Hepatocyte (in vitro differentiated cells): Measurements from ENCODE around the gene DCXR. TPM values are rescaled to one million over a fixed set of nuclear protein-coding genes. Genes with fewer than 3 reads are reported as not detected.

ENCODE experiments used
- DNase-seq: peaks from one replicate; pipeline ENCODE4 v3.0.0-alpha.2; 2016; ENCODE audit warnings: low spot score
- H2AFZ ChIP-seq: fragments of 200-600 bp; sonication (generic); 2 replicates; pipeline ENCODE4 v1.6.0; 2016; ENCODE audit warnings: antibody characterized with exemption, mild to moderate bottlenecking
- H3K27ac ChIP-seq: fragments of 200-600 bp; sonication (generic); 2 replicates; pipeline ENCODE4 v1.5.1; 2016; ENCODE audit warnings: mild to moderate bottlenecking
- H3K27me3 ChIP-seq: fragments of 200-600 bp; sonication (generic); 2 replicates; pipeline ENCODE4 v1.6.1; 2016
- H3K36me3 ChIP-seq: fragments of 200-600 bp; sonication (generic); replicated peaks from 2 replicates; pipeline ENCODE4 v1.5.1; 2016; ENCODE audit warnings: low read depth; ENCODE audit not compliant: insufficient read depth
- H3K4me1 ChIP-seq: fragments of 200-600 bp; sonication (generic); 2 replicates; pipeline ENCODE4 v1.5.1; 2016; ENCODE audit warnings: mild to moderate bottlenecking, moderate library complexity; ENCODE audit not compliant: insufficient read depth
- H3K4me2 ChIP-seq: fragments of 200-600 bp; sonication (generic); 2 replicates; pipeline ENCODE4 v1.6.0; 2016
- H3K4me3 ChIP-seq: fragments of 200-600 bp; sonication (generic); 2 replicates; pipeline ENCODE4 v1.5.1; 2016; ENCODE audit warnings: mild to moderate bottlenecking
- H3K79me2 ChIP-seq: fragments of 200-600 bp; sonication (generic); 2 replicates; pipeline ENCODE4 v1.6.0; 2017; ENCODE audit warnings: mild to moderate bottlenecking
- H3K9me2 ChIP-seq: fragments of 200-600 bp; sonication (generic); replicated peaks from 2 replicates; pipeline ENCODE4 v1.6.0; 2017; ENCODE audit warnings: mild to moderate bottlenecking; ENCODE audit not compliant: insufficient read depth
- H3K9me3 ChIP-seq: fragments of 200-600 bp; sonication (generic); 2 replicates; pipeline ENCODE4 v1.5.1; 2016; ENCODE audit warnings: low read depth, mild to moderate bottlenecking
- H4K20me1 ChIP-seq: fragments of 200-600 bp; sonication (generic); 2 replicates; pipeline ENCODE4 v1.6.0; 2016; ENCODE audit warnings: mild to moderate bottlenecking; ENCODE audit not compliant: insufficient read depth, poor library complexity, severe bottlenecking
- CTCF ChIP-seq: fragments of 200-600 bp; sonication (generic); IDR thresholded peaks from 2 replicates; pipeline ENCODE4 v1.5.1; 2016; ENCODE audit warnings: antibody characterized with exemption, mild to moderate bottlenecking; ENCODE audit not compliant: poor library complexity
- EZH2 ChIP-seq: fragments of 200-600 bp; sonication (generic); IDR thresholded peaks from 2 replicates; pipeline ENCODE4 v1.6.1; 2016; ENCODE audit warnings: antibody characterized with exemption, mild to moderate bottlenecking, borderline replicate concordance
- EZH2phosphoT487 ChIP-seq: fragments of 200-600 bp; sonication (generic); IDR thresholded peaks from one replicate; pipeline ENCODE4 v1.6.1; 2018; ENCODE audit warnings: antibody characterized with exemption, mild to moderate bottlenecking, low read depth, moderate library complexity; ENCODE audit not compliant: unreplicated experiment, severe bottlenecking
- WGBS: methylation state at CpG from one replicate; pipeline ENCODE4 v1.1.6; 2016; ENCODE audit warnings: low lambda C conversion rate; ENCODE audit errors: missing lambda C conversion rate; 5-methylcytosine and 5-hydroxymethylcytosine counted together
- polyA plus RNA-seq: library from polyadenylated mRNA; unstranded; fragments of >200 nt; fragmentation: Nextera tagmentation; extraction: Ambion mirVana; gene quantifications from 2 replicates; pipeline ENCODE4 v1.2.1, GENCODE V29; 2016
- total RNA-seq: library from RNA; depleted of rRNA; stranded (reverse); fragments of >200 nt; gene quantifications from 2 replicates; pipeline ENCODE4 v1.2.3, GENCODE V29; 2014

Gene DCXR
- total and polyA plus RNA-seq, 2 experiments from 2014 or later: 118 to 207 TPM

DNA sequence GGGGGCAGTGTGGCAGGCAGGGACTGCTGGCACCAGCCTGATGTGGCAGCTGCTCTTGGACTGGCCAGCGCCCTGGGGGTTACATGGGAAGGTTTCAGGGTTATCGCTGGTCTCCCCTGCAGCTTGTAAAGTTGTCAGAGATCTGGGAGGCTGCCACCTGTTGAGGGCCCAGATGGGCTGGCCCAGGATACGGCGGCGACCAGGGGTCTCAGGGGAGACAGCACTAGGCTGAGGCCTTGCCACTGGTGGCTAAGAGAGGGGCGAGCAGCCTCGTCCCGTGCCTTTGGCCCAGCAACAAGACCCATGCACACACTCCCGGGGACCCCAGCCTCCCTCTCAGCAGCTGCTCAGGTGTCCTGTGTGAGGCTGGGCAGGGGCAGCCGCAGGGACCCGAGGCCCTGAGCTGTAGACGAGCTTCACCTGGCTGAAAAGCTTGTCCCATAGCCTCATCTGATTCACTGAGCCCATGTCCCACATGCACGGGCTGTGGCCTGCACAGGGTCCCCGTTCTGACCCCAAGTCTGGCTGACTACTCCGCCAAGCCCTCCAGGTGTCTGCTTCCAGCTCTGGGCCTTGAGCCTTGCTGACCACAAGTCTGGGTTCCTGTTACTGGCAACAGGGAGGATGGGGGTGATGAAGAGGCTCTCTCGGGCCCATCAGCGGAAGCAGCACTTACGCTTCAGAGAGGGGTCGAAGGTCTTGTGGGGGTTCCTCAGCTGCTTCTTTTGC is 21.9 kb upstream of the DCXR start:
- H3K4me3 ChIP-seq: no peak overlapping the region
- WGBS: 95% methylated on average over 19 of the region's 19 CpGs
- DNase-seq: no peak

DNA sequence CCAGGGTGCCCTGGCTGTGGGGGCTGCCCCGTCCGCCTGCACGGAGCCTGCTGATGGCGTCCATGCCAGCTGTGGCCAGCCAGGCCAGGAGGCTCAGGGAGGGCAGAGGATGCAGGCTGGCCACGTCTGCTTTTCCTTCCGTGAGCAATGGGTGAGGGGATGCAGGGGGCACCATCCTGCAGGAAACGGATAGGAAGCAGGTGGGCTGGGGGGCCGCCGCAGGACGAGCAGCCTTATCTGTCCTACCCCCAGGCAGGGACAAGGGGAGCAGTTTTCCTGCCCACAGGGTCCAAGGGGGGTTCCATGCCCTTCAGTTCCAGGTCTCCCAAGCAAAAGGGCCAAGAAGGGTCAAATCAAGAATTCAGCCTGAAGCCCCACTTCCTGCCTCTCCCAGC is 21.4 kb upstream of the DCXR start:
- WGBS: 93% methylated on average over 10 of the region's 10 CpGs
- DNase-seq: no peak
- Histone ChIP-seq H2AFZ (no peak overlapping the region), H4K20me1 (no peaks in the 10 kb centered on the region), H3K27ac (no peak overlapping the region), H3K9me3 (no peaks in the 10 kb centered on the region), H3K9me2 (no peaks in the 10 kb centered on the region), H3K36me3 (no peaks in the 10 kb centered on the region), H3K4me3 (no peak overlapping the region), H3K27me3 (no peaks in the 10 kb centered on the region), H3K4me2 (no peak overlapping the region), H3K4me1 (no peaks in the 10 kb centered on the region), H3K79me2 (no peaks in the 10 kb centered on the region)
- TF ChIP-seq EZH2phosphoT487 (no peak), CTCF (no peak), EZH2 (no peak)

More for the DNA sequence above, 21.9 kb upstream of the DCXR start:
- Histone ChIP-seq H3K4me1 (peaks cover 2% of the 10 kb centered on the region), H3K9me3 (no peaks in the 10 kb centered on the region), H2AFZ (no peak overlapping the region), H3K27ac (no peak overlapping the region), H3K79me2 (no peaks in the 10 kb centered on the region), H3K4me2 (no peak overlapping the region), H3K36me3 (no peaks in the 10 kb centered on the region), H3K9me2 (no peaks in the 10 kb centered on the region), H4K20me1 (no peaks in the 10 kb centered on the region), H3K27me3 (no peaks in the 10 kb centered on the region)
- TF ChIP-seq EZH2: no peak

DNA sequence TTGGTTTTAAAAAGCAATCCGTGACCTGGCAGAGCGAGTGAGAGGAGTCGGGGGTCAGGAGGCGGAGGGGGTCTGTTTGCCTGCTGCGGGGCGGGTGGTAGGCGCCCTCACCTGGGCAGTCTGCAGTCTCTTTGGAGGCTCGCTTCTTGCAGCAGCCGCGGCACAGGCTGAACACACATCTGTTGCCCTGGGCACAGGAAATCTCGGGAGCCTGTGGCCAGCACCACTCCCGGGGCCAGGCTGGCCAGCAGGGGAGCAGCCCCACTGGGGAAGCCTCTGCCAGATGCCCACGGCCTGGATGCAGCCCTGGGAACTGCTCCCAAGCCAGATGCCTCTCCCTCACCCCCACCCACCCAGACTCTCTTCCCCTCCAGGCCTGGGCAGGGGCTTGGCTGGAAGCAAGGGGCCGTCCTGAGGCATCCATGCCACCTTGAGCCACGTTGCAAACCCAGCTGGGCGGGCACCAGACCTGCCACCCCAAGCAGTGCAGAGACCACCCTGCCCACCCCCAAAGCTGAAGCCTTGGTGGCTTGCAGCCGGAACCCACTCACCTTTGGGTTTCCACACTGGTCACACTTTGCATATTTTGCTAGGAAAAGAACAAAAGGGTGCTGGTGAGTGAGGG is 20.8 kb upstream of the DCXR start:
- no peak for TF ChIP-seq EZH2phosphoT487
- TF ChIP-seq CTCF: no peak
- no peak for TF ChIP-seq EZH2
- Histone ChIP-seq H2AFZ (no peak overlapping the region), H3K9me3 (no peaks in the 10 kb centered on the region), H3K4me1 (peaks cover under 1% of the 10 kb centered on the region), H3K9me2 (no peaks in the 10 kb centered on the region), H3K27ac (no peak overlapping the region), H3K4me2 (no peak overlapping the region), H3K4me3 (no peak overlapping the region), H3K27me3 (no peaks in the 10 kb centered on the region), H3K79me2 (peaks cover 2% of the 10 kb centered on the region), H3K36me3 (no peaks in the 10 kb centered on the region), H4K20me1 (no peaks in the 10 kb centered on the region)
- DNase-seq: no peak
- 96% methylated on average over 10 of the region's 17 CpGs for whole genome bisulfite sequencing
